Measurements from ENCODE around the gene LRP5. TPM values are rescaled to one million over a fixed set of nuclear protein-coding genes. Genes with fewer than 3 reads are reported as not detected.

Gene LRP5
- polyA plus RNA-seq, 4 donors, result 39.4 to 58.3 (median 44.3) TPM

DNA sequence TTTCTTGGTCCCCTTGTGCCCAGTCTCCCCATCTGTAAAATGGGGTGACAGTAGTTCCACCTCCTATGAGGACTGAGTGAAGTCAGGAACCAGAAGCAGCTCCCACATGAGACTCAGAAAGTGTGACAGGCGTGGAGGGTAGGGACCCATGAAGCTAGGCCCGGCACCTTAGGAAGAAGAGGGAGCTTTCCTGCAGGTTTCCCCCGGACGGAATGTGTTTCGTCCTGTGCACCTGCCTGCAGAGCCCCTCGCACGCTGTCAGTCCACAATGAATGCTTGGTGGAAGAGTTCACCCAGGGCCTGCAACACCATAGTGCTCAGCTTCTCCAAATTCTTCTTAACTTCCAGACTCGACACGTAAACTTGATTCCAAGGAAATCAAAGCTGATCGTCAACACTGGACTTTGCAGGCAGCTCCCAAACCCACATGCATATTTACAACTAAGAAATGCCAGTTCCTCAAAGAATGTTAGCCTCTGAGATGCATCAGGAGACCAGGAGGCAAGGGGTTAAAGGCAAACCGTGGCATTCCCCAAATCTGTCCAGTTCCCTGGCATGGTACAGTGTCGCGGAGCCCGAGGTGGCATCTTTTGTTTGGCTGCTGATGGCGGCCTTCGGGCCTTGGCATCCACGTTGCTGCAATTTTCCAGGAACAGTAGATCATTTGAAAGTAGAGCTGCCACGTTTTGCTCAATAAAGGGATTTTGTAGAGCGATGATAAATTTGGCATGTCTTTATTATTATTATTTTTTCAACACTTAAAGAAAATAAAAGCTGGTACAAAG is 15.4 kb downstream of the LRP5 start:
- no peak for DNase-seq (ENCODE audit: low read depth in 4 of 4, low spot score in 3 of 4)

DNA sequence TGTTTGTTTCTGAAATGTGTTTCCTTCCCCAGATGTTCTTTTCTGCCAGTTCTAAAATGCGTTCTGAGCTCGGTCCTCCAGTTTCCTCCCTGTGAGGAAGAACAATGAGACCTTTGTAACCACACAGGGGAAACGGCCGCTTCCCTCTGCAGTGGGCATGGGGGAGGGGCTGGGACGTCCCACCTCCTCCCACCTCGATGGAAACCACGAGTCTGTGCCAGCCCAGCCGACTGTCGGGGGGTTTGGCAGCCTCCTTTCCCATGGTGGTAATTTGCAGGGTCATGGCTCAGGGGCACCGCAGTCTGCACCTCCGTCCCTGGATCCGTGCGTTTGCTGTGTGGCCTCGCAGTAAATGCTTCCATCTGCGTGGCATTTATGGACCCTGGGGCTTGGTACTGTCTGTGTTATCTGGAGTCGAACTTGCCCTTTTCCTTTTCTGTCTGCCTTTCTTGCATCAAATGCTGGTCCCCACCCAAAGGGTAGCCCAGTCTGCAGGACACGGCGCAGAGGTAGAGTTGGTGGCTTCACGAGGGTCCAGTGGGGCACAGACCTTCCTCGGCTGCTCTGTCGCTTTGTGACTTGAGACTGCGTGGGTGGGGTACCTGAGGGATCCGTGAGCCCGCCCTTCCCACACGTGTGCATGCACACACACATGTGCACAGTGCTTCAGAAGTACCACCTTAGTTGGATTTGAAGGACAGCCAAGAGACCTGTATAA is 16.1 kb downstream of the LRP5 start:
- no peak for DNase-seq (ENCODE audit: low read depth in 4 of 4, low spot score in 3 of 4)

DNA sequence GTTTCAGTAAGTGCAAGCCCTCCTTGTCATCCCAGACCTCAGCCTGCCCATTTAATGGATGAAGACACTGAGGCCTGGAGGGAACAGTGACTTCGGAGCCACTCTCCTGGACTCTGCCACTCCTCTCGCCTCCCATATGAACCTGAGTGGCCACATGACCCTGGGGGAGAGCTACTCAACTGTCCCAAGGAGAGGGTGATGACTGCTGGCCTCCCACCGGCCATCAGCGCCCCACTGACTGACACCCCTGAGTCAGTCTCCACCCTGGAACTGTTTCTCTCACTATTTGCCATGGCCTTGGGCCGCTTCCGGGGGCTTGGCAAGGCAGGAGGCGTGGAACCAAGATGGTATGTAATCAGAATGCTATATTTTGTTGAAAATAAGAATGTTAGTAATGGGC is 17.1 kb downstream of the LRP5 start:
- no peak for DNase-seq (ENCODE audit: low read depth in 4 of 4, low spot score in 3 of 4)

DNA sequence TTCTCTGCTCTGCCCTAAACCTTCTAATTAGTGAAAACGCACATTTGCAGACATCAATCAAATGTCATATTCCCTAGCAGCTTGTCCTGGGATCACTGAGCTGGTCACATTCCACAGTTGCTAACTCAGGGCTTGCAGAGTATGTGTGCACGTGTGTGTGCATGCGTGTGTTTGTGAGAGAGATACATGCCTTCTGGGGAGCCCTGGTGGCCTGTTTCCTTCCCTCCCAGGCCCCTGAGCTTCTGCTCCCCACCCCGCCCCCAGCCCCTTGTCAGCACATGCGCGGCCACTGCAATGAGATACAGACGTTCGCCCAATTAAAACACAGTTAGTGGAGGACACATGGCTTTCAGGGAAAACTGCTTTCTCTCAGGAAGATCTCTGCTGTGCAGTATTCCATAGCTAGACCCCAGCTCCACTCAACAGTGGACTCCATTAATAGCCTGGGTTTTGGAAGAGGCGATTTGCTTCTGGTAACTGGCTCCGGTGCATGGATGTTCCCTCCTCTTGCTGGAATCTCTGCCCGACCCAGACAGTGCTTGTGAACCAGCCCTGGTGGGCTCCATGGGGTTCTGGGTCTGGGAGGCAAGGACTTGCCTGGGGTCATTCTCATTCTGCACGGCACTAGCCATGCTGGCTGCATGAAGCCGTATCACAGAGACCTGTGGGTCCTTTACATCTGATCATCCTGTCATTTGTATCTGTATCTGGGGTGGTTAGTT is 17.7 kb downstream of the LRP5 start:
- DNase-seq (ENCODE audit: low read depth in 4 of 4, low spot score in 3 of 4), result no peak

DNA sequence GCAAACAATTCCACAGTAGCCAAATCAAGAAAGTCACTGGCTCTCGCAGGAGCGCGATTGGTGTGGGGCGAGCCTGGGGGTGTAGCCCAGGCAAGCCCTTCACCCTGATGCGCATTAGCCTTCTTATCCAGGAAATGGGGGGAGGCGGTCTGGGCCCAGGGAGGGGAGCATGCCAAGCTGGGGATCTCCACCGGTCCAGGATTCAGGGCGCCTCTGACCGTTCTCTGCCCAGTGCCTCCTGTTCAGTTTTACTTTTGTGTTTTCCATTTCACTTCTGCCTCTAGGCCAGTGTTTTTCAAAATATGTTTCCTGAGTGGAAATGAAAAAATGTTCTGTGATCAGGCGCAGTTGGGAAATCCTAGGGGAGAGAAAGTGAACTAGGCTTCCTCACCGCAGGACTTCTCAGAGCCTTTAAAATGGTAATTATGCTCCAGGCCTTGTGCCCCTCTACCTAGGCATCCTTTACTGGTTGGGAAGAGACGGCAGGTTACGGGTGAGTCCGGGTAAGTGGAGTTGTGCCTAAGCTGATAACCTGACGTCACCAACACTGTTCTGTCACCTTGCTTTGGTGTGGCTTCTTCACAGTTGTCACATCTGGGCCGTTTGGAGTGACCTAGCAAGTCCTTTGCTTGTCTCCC is 18.4 kb downstream of the LRP5 start:
- no peak for DNase-seq (ENCODE audit: low read depth in 4 of 4, low spot score in 3 of 4)

DNA sequence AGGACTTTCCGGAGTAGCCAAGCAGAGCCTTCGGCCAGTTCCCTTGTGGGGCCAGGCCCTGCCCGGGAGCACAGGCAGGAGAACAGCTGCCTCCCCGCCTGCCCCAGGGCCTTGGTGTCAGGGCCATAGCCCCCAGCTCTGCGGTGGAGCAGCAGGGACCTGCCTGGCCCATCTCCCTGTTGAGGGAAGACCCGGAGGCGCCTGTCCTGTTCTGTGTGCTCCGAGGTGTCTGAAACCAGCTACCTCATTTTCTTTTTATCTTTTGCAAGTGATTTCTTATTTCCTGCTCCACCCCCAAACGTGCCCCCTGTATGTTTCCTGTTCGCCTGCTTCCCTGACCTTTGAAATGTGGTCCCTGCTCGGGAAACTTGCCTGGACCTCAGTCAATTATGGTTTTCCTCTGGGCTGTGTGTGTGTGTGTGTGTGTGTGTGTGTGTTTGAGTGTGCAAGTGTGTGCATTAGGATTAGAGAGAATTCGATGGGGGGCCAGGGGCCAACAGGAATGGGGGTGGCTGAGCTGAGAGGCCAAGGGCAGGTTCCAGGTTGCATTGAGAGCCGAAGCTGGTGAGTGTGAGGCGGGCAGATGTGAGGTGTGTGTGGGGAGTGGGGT is 19.1 kb downstream of the LRP5 start:
- DNase-seq (ENCODE audit: low read depth in 4 of 4, low spot score in 3 of 4), result no peak

DNA sequence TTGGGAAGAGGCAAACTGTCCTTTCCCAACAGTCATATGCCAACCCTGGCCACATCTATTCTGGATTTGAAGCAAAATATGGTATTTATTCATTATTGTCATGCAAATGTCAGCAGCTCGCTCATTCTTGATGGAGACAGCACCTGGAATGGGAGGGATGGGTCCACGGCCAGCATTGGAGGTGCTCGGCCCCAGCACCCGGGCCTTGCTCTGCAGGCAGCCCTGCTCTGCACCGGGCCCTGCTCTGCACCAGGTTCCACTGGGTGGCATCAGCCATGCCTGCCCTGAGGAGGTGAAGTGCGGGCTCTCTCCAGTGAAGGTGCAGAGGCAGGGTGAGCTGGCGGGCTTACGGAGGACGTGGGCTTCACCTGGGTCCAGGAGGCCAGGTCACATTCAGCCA is 19.8 kb downstream of the LRP5 start:
- no peak for DNase-seq (ENCODE audit: low read depth in 4 of 4, low spot score in 3 of 4)

DNA sequence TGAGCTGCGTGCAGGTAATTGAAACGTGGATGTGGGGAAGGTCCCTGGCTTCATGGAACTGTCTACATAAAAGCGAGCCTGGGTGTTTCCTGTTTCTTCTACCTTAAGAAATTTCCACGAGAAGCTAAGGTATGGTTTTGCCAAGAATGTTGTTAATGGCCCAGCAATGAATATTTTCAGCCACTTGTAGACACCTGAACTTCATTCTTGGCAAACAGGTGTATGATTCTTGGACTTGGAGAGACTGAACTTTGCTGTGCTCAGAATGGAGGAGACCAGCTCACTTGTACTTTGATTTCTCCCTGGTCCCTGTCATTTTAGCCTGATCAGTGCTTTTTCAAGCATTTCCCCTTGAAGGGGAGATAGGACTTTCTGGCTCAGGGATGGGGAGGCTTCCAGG is 20.8 kb downstream of the LRP5 start:
- DNase-seq (ENCODE audit: low read depth in 4 of 4, low spot score in 3 of 4), result no peak

DNA sequence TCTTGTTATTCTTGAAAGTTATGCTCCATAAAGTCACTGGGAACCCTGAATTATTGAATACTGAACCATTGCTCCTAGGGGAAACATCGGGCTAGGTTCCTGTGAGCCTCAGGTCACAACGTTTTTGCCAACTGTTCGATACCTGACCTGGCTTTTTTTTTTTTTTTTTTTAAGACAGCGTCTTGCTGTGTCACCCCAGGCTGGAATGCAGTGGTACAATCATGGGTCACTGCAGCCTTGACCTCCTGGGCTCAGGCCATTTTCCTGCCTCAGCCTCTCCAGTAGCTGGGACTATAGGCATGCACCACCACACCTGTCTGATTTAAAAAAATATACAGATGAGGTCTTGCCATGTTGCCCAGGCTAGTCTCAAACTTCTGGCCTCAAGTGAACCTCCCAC is 22.5 kb downstream of the LRP5 start:
- DNase-seq (ENCODE audit: low read depth in 4 of 4, low spot score in 3 of 4), result no peak

DNA sequence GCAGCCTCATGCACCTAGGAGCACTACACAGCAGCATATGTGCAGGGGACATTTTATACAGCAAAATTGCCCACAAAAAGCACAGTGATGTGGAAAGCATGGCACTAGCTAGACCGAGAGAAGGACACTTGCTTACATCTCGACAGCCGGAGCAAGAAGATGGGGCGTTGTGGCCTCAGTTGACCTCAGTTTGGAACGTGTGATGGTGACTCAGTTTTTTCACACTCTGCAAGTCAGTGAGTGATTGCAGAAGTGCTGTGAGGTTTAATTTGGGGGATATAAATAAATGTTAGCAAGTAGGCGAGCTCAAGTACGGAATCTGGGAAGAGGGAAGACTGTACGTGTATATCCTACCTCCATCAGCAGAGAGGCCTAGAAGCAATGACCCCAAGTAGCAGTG is 23.3 kb downstream of the LRP5 start:
- DNase-seq (ENCODE audit: low read depth in 4 of 4, low spot score in 3 of 4), result no peak

DNA sequence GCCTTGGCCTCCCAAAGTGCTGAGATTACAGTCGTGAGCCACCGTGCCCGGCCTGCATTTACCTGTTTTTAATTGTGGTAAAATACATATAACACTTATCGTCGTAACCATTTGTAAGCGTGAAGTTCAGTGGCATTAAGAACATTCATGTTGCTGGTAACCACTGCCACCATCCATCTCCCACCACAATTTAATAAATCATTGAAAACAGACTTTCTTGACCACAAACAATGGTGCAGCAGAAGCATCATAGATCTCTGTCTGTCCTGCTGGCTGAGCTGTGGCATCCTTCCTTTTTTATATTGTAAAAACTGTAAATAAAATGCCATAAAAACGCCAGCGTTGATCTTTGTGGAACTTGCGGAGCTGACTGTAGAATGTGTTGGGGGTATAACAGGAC is 24.3 kb downstream of the LRP5 start:
- DNase-seq (ENCODE audit: low read depth in 4 of 4, low spot score in 3 of 4), result no peak

DNA sequence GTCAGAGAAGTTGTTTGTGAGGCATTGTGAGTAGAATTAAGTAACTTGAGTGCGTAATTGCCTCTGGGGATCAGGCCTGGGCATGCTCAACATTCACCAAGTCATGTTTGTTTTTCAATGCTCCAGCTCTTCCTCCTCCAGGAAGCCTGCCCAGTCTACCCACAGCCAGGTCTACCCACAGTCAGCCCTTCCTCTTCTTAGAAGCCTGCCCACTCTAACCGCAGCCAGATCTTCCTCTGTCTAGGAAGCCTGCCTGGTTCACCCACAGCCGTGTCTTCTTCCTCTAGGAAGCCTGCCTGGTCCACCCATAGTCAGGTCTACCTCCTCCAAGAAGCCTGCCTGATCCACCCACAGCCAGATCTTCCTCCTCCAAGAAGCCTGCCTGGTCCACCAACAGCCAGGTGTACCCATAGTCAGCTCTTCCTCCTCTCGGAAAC is 25.0 kb downstream of the LRP5 start:
- DNase-seq (ENCODE audit: low read depth in 4 of 4, low spot score in 3 of 4), result no peak

DNA sequence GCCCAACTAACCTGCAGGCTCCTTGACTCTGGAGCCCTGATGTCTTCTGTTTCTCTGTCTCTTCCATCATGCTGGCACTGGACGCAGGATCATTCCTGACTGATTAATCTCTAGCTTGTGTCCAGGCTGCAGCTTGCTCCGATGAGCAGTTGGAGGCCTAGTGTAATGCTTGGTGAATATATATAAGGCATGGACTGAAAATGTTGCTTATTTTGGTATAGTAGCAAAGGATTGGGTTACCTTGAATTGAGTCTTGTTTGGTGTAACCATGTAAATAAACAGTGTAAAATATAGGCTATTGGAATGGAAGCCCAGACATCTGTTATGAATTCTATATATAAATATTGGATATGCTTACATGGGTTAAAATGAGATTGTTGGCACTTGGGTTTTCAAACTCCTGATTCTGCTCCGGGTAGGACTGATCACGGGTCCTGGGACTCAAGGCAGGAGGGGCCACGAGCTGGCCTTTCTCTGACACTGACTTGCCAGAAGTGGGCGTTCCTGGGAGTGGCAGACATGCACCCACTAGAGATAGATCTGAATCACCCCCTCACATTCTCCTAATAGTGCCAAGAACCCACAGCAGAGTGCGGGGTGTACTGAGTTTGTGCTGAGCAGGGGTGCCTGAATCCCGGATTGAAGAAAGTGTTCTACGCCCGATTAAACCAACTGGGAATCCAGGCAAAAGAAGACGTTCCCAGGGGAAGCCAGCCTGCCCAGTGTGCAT is 25.8 kb downstream of the LRP5 start:
- DNase-seq (ENCODE audit: low read depth in 4 of 4, low spot score in 3 of 4), result no peak

DNA sequence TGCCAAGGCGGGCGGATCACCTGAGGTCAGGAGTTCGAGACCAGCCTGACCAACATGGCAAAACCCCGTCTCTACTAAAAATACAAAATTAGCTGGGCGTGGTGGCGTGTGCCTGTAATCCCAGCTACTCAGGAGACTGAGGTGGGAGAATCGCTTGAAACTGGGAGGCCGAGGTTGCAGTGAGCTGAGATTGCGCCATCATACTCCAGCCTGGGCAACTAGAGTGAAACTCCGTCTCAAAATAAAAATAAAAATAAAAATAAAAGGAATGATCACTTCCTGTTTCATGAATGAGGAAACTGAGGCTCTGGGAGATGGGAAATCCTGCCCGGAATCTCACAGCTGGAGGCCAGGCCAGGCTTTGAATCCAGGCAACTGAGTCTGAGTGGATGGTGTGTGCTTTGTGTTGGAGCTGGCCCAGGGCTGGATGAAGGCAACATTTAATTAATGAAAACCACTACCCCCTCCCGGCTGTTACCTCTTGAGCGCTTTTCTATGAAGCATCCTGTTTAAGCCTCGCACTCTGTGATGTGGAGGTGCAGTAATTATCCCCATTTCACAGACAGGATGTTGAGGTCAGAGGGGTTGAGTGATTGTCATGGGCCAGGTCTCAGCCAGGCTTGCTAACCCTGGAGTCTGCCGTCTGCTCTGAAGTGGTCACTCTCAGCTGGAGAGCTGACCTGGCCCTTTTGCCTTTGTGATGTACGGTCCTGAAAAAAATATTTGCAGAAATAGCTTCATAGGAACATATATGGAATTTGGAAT is 27.8 kb downstream of the LRP5 start:
- DNase-seq (ENCODE audit: low read depth in 4 of 4, low spot score in 3 of 4), result no peak

DNA sequence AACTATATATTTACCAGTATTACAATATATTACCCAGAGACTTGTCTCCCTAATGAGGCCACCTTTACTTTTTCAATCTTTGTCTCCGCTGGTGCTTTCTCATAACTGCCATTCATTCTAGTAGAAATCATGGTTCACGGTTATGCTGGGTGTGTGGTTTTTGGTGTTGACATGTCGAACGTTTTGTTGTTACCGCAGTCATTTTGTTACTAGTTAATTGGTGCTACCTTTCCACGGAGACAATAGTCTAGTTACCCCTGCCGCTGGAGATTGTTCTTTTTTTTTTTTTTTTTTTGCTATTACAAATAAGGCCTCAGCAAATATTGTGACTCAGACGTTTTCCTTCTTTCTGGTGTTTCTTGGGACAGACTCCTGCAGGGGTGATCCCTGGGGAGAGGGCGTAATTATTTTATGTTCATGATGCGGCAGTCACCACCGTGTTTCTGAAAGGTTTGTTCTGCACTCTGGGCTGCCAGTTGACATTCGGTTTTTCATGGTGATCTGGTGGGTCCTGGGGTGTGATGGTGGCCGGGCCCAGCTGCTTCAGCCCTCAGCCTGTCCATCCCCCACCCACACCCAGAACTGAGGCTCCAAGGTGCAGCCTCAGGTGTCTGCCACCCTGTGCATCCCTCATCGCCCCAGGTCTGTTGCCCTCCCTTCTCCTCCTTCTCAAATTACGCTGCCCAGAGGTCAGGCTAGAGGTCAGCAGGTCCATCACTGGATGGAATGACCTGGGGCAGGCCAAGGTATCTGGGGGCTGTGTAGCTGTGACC is 28.6 kb downstream of the LRP5 start:
- DNase-seq (ENCODE audit: low read depth in 4 of 4, low spot score in 3 of 4), result no peak

DNA sequence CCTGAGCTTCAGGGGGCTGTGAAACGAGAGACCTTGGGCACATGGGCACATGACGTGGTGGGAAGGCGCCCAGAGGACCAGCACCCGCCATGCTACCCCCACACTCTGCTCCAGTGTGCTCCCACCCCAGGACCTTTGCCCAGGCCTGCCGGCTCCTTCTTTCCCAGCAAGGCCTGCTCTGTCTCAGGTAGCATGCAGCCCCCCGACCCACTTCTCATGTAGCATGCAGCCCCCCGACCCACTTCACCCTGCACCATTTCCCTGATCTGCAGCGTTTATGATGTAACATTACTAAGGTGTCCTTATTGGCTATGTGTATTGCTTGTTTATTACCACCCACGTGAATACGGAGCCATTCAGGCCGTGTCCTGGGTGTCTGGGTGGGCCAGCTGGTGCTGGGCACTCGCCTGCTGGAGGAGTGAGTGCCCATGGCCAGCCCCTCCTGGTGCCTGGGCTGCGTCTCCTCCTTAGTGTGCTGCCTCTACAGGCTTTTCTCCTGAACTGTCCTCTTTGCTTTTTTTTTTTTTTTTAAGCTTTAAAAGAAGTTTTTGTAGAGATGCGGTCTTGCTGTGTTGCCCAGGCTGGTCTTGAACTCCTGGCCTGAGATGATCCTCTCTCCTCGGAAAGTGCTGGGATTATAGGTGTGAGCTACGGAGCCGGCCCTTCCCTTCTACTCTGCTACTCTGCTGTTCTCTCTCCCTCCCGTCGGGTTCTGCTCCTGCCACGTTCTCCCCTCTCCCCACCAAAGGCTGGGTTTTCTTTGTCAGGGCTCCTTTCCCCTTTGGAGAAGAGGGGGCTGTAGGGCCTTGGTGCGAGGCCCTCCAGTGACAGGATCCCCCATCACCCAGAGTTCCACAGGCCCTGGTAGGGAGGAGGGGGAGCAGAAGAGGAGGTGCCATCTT is 29.4 kb downstream of the LRP5 start:
- DNase-seq (ENCODE audit: low read depth in 4 of 4, low spot score in 3 of 4), result no peak

DNA sequence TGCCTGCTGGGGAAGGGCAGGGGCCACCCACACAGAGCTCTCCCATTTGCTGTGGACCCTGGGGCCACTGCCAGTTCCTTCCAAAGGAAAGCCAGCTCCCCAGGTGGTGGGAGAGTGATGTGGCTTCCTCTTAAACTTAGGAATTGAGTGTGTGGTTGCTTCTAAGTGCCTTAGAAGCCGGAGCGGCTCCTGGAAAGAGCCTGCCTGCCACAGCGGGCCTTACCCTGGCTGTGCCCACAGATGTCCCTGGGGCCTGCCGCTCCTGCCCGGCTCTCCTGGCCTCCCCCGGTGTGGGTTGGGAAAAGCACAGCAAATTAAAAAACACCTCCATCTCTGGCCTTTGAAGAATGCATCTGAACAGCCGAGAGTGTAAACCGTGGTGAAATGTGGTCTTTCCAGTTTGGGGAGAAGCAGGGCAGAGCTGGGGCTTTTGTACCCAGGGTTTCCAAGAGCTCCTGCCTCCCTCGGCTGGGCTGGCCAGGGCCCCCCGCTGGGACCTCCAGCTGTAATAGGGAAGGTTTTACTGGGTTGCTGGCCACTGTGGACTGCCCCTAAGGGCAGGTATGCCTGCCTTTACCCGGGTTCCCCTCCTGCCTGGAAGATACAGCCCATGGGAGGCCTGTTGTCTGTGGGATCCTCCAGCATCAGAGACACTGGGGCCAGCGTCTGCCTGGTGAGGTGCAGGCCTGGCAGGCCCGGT is 30.2 kb downstream of the LRP5 start:
- DNase-seq (ENCODE audit: low read depth in 4 of 4, low spot score in 3 of 4), result peak in 1 of 4 donors; percentile 45
